SJCRH30 (cell line): Measurements from ENCODE around the gene TNIP1. TPM values are rescaled to one million over a fixed set of nuclear protein-coding genes. Genes with fewer than 3 reads are reported as not detected.
A peak's percentile ranks its signal among the peaks of the same experiment; 100 is the strongest.

Source experiments
- DNase-seq, 2 experiments: peaks; one replicate each; pipeline ENCODE4 v3.0.0-alpha.2; 2015 to 2020
- H3K27ac ChIP-seq: fragments of 250-450 bp; sonication (Bioruptor Pico); 2 replicates; pipeline ENCODE4 v1.5.1; 2020; ENCODE audit warnings: mild to moderate bottlenecking, moderate library complexity
- H3K27me3 ChIP-seq: fragments of 250-450 bp; sonication (Bioruptor Pico); 2 replicates; pipeline ENCODE4 v1.5.1; 2020; ENCODE audit warnings: mild to moderate bottlenecking, moderate library complexity
- H3K36me3 ChIP-seq: fragments of 250-450 bp; sonication (Bioruptor Pico); 2 replicates; pipeline ENCODE4 v1.5.1; 2020; ENCODE audit warnings: mild to moderate bottlenecking, moderate library complexity
- H3K4me1 ChIP-seq: fragments of 250-450 bp; sonication (Bioruptor Pico); 2 replicates; pipeline ENCODE4 v1.5.1; 2020; ENCODE audit warnings: mild to moderate bottlenecking, moderate library complexity
- H3K4me3 ChIP-seq: fragments of 250-450 bp; sonication (Bioruptor Pico); 2 replicates; pipeline ENCODE4 v1.5.1; 2020; ENCODE audit warnings: mild to moderate bottlenecking, moderate library complexity
- H3K9me3 ChIP-seq: fragments of 250-450 bp; sonication (Bioruptor Pico); replicated peaks from 2 replicates; pipeline ENCODE4 v1.5.1; 2020; ENCODE audit warnings: mild to moderate bottlenecking, moderate library complexity
- total RNA-seq: library from RNA; depleted of rRNA; stranded (reverse); fragments of >200 nt; shearing (Covaris generic); gene quantifications from 2 replicates; pipeline ENCODE4 v1.2.3, GENCODE V29; 2014

TNIP1 gene
- total RNA-seq, 1 experiment from 2014 or later: 56.3 TPM

DNA sequence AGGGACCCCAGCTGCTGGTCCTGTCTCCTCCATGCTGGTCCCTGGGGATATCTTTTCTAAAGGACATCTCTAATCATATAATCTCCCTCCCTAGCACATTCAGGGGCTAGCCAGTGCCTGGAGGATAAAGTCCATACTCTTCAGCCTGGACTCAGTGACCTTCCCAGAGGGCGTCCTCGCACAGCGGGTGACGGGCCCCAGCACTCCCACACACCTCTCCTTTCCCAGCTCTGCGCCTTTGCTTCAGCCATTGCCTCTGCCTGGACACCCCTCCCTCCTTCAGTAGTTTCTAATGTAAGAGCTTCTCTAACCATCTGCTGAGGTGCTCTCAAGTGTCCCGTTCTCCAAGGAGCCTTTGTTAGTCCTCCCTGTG, 15.2 kb upstream of the TNIP1 start:
- Histone ChIP-seq H3K27me3 (no peaks in the 10 kb centered on the region), H3K4me1 (peaks cover 49% of the 10 kb centered on the region), H3K4me3 (no peak overlapping the region), H3K36me3 (peaks cover 11% of the 10 kb centered on the region), H3K27ac (peak overlapping the region; percentile 21; the same call in 1 of the 2 replicates), H3K9me3 (no peaks in the 10 kb centered on the region)
- DNase-seq: no peak

DNA sequence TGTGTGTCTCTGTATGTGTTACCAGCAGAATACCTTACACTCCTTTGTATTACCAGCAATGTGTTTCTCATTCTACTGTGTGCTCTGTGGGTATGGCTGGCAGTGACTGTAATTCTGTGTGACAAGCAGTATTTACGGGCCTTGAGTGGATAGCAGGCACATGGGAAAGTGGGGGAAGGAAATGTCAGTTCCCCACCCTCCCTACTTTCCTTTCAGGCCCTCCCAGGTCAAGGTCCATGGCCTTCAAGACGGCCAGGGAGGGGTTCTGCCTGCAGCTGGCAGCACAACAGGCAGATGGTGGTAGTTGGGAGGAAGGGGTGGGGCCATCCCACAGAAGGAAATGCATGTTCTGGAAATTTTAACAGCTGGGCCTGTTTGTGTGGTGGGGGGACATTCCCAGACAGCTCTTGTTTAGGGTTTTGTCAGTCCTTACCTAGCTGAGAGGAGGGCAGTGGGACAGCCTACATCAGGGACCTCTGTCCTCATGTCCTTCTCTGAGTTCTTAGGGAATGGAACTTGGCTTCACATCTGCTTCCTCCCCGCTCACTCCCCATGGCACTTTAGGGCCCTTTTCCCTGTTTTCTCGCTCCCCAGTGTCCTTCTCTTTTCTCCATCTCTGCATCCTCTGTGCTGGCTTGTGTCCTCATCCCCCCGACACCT, 14.6 kb upstream of the TNIP1 start:
- Histone ChIP-seq H3K9me3 (no peaks in the 10 kb centered on the region), H3K27ac (peak overlapping the region; percentile 21; the same call in 1 of the 2 replicates), H3K4me3 (no peak overlapping the region), H3K4me1 (peaks cover 49% of the 10 kb centered on the region), H3K27me3 (no peaks in the 10 kb centered on the region), H3K36me3 (peaks cover 9% of the 10 kb centered on the region)
- DNase-seq: peak; percentile 68 to 74

DNA sequence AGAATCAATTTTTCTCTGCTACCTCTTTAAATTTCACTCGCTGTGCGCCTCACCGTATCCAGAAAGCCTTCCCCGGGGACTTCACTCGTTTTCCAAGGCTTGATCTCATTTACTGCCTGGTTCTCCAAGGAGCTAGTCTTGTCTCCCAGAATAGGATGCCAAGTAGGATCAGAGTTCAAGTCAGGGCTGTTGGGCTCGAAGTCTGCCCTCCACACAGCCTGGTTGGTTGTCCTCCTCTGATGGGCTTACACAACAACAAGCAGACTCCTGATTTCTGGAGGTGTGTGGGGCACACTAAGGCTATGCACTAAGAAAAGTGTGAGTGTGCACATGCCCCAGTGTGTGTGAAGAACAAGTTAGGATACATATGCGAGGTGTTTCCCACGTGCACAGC, 14.0 kb upstream of the TNIP1 start:
- Histone ChIP-seq H3K27me3 (no peaks in the 10 kb centered on the region), H3K4me3 (no peak overlapping the region), H3K36me3 (peaks cover 4% of the 10 kb centered on the region; the same call in 1 of the 2 replicates), H3K9me3 (no peaks in the 10 kb centered on the region), H3K4me1 (peaks cover 49% of the 10 kb centered on the region), H3K27ac (no peak overlapping the region; the same call in 1 of the 2 replicates)
- DNase-seq: no peak

DNA sequence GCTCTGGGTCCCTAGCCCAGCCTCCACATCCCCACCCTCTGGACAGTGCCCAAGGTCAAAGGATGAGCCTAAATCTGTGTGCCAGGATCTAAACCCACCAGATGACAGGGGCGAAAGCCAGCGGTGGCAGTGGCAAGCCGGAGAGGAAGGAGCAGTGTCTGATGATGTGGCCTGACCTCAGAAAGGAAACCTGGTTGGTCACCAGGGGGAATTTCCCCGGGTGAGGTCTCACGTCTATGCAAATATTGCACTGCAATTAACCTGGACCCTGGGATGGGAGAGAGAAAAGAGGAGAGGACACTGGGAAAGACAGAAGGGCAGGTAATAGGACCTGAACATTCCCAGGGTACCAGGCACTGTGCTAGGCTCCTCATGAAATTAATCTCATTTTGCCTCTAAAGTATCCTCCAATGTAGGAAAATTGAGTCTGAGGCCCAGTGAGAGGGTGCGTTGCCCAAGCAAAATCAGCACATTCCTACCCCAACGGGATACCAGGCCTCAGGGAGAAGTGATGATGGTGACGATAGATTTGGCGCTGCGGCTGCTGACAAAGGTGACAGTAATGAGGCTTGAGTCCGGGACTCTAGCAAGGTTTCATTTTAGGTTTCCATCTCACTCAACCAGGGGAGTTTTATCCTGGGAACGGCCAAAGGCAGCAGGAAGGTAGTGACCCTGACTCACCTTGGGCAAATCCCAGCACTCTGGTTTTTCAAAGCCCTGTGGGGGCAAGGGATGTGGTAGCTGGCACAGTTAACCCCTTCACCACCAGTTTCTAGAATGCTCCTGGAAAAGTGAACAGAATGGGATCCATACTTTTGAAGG, 13.4 kb upstream of the TNIP1 start:
- H3K27me3 ChIP-seq: no peaks in the 10 kb centered on the region
- no peaks in the 10 kb centered on the region for H3K9me3 ChIP-seq
- no peaks in the 10 kb centered on the region for H3K36me3 ChIP-seq
- no peak for DNase-seq
- H3K27ac ChIP-seq: peak overlapping the region; percentile 44
- H3K4me1 ChIP-seq: peaks cover 49% of the 10 kb centered on the region
- H3K4me3 ChIP-seq: no peak overlapping the region

DNA sequence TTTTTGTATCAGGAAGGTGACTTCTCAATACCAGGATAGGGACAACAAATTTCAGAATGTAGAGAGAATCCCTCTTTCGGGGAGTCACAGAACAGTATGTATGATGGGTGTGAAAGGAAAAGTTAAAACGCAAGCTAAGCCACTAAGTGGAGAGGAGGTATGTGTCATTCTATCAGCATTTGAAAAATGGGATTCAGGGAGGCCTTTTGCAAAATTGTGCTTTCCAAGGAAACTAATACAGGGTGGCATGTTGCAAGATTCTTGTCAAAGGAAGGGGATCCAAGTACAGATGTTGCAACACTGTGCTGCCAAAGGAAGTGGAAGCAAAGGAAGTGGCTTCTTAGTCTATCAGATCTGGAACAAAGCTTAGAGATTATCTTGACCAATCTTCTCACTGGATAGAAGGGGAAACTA, 12.6 kb upstream of the TNIP1 start:
- H3K27ac ChIP-seq: peak overlapping the region; percentile 44
- DNase-seq: peak in 1 of 2 experiments; percentile 41

DNA sequence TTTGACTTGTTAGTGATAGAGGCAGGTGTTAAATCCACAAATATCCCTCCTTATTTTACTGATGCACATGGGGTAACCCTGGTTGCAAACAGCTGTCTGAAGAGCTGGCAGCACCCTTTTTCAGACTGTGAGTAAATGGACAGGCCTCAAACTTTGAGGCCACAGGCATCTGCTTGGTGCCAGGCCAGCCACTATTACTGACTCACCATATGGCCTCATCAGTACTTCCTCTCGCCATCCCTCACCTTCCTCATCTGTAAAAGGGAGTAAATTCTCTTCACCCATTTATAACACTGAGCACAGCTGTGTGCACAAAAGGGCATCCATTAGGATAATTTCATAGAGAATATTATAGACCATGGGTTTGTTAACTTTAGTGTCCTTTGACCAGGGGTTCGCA, 11.9 kb upstream of the TNIP1 start:
- H3K27ac ChIP-seq: peak overlapping the region; percentile 44
- DNase-seq: peak; percentile 78 to 83

More for the DNA sequence above, 12.6 kb upstream of the TNIP1 start:
- H3K27me3 ChIP-seq: no peaks in the 10 kb centered on the region
- H3K4me1 ChIP-seq: peaks cover 49% of the 10 kb centered on the region
- no peaks in the 10 kb centered on the region for H3K36me3 ChIP-seq
- no peak overlapping the region for H3K4me3 ChIP-seq
- no peaks in the 10 kb centered on the region for H3K9me3 ChIP-seq

DNA sequence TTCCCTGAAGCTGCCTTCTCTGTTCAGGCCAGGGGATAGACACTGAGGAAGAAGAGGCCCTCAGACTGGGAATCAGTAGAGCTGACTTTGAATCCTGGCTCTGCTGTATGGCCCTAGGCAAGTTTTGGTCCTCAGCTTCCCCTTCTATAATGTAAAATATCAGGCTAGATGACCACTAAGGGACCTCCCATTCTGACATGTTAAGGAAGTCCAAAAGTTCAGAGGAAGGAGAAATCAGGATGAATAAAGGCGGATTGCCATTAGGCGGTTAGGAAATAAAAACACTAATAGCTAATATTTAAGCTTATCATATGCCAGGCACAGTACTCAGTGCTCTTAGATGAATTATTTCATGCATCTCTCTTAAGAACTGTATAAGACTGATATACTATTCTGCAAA, 8.9 kb upstream of the TNIP1 start:
- no peak for DNase-seq
- Histone ChIP-seq H3K9me3 (no peaks in the 10 kb centered on the region), H3K4me1 (peaks cover 47% of the 10 kb centered on the region)

More for the DNA sequence above, 11.9 kb upstream of the TNIP1 start:
- Histone ChIP-seq H3K9me3 (no peaks in the 10 kb centered on the region), H3K4me3 (no peak overlapping the region), H3K36me3 (no peaks in the 10 kb centered on the region), H3K27me3 (no peaks in the 10 kb centered on the region), H3K4me1 (peaks cover 50% of the 10 kb centered on the region)

DNA sequence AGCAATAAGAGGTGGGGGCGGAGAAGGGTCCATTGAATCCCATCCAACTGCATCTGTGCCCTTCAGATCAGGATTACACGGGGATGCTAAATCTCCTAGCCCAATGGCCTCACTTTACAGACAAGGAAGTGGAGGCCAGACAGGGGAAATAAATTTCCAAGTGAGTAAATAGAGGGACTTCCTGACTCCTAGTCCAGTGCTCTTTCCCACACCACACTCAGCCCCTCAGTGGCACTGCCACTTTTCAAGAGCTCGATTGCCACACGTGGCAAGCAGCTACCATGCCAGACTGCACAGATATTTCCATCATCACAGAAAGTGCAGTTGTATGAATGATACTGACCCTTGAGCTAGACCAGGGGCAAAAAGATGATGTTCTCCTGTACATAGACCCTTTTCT, 8.2 kb upstream of the TNIP1 start:
- no peaks in the 10 kb centered on the region for H3K9me3 ChIP-seq
- no peaks in the 10 kb centered on the region for H3K36me3 ChIP-seq
- H3K4me1 ChIP-seq: peaks cover 40% of the 10 kb centered on the region
- DNase-seq: no peak
- no peak overlapping the region for H3K27ac ChIP-seq
- H3K4me3 ChIP-seq: no peak overlapping the region
- H3K27me3 ChIP-seq: no peaks in the 10 kb centered on the region

More for the DNA sequence above, 8.9 kb upstream of the TNIP1 start:
- Histone ChIP-seq H3K36me3 (no peaks in the 10 kb centered on the region), H3K27ac (no peak overlapping the region), H3K27me3 (no peaks in the 10 kb centered on the region), H3K4me3 (no peak overlapping the region)

DNA sequence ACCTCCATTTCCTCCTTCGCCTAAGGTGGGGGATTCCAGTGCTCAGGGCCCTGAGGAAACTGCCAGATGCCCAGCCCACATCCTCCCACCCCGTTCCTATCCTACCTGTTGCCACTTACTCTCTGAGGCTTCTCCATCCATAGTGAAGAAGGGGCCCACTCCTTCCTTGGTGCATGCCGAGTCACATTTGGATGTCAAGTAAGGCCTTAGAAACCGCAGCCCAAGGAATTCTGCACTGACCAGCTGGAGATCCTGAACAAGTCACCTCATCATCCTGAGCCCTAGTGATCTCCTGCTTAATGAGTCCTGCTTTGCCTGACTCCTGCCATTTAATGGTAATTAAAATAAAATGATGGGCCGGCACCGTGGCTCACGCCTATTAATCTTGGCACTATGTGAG, 6.7 kb upstream of the TNIP1 start:
- Histone ChIP-seq H3K4me3 (no peak overlapping the region), H3K4me1 (peaks cover 41% of the 10 kb centered on the region), H3K27ac (peak overlapping the region; percentile 34), H3K27me3 (no peaks in the 10 kb centered on the region), H3K9me3 (no peaks in the 10 kb centered on the region), H3K36me3 (no peaks in the 10 kb centered on the region)
- no peak for DNase-seq

DNA sequence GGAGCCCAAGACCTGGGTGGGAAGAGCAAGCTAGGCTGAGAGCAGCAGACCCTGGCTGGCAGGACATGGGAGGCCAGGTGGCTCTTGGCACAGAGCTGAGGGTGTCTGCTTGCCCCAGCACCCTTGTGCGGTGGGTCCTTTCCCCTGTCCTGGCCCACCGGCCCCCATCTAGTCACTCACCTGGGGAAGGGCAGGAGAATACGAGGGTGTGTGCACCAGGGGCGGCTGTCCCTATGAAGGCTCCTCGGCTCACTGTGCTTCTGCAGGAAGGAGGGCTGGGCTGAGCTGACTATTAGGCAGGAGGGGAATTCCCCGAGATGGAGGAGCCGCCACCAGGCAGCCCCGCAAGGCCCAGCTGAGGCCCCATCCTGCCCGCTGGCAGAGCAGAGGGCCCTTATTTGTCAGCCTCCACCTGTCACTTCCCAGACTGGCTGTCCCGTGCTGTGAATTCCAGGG, 6.1 kb upstream of the TNIP1 start:
- H3K27ac ChIP-seq: peak overlapping the region; percentile 34
- no peaks in the 10 kb centered on the region for H3K27me3 ChIP-seq
- no peaks in the 10 kb centered on the region for H3K9me3 ChIP-seq
- peaks cover 44% of the 10 kb centered on the region for H3K4me1 ChIP-seq
- peak overlapping the region; percentile 42 for H3K4me3 ChIP-seq
- peak; percentile 68 to 70 for DNase-seq
- no peaks in the 10 kb centered on the region for H3K36me3 ChIP-seq

DNA sequence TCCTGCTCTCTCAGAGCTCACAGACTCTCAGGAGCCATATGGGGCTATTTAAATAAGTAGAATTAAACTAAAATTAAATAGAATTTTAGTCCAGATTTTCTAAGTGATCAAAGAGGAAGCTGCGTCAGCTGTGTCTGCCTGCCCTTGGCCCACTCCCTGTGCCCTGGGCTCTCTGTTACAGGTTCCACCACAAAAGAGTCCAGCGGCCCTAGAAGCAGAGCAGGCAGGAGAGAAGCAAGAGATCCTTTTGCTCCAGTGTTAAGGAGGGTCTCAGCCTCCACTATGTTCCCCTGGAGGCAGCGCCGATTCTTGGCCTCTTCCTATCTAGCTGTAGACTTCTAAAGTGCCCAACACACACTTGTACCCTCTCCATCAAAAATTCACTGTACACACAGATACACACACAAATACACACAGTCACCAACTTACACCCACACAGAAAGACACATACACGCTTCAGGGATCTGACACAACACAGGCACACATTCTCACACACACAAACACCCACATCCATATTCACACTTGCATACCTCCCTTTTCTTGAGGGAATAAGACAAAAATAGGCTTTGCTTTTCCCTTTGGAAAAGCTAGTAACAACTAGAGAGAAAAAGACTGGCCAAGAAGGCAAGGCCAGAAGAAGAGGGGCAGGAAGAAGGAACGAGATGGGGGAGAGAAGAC, 5.5 kb upstream of the TNIP1 start:
- no peak for DNase-seq
- H3K9me3 ChIP-seq: no peaks in the 10 kb centered on the region
- H3K4me3 ChIP-seq: peak overlapping the region; percentile 42
- peaks cover 45% of the 10 kb centered on the region for H3K4me1 ChIP-seq
- H3K27me3 ChIP-seq: no peaks in the 10 kb centered on the region
- no peaks in the 10 kb centered on the region for H3K36me3 ChIP-seq
- peak overlapping the region; percentile 34 for H3K27ac ChIP-seq

DNA sequence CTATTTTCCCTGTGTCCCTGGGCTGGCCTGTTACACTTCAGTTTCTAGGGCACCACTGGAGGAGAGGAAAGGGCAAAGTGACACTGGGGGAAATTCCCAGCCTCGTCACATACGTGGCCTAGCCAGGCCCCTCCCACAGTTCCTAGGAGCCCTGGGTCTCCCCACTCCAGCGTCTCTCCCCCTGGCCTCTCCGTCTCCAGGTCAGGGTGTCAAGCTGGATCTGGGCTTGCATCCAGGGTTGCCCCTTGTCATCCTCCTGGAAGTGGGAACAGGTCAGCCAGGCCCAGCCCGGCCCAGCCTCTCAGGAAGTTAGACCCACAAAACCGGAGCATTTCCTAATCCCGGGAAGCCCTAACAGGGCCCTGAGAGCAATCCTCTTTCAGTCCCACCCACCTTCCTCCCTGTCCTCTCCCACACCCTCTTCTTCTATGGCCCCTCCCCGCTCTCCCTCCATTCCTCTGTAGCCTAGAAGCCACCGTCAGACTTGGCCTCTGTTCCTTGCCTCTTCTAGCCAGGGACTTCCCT, 4.7 kb upstream of the TNIP1 start:
- H3K4me3 ChIP-seq: peak overlapping the region; percentile 42
- peak in 1 of 2 experiments; percentile 33 for DNase-seq
- peaks cover 45% of the 10 kb centered on the region for H3K4me1 ChIP-seq
- H3K27ac ChIP-seq: no peak overlapping the region
- H3K36me3 ChIP-seq: no peaks in the 10 kb centered on the region
- no peaks in the 10 kb centered on the region for H3K27me3 ChIP-seq
- H3K9me3 ChIP-seq: no peaks in the 10 kb centered on the region

DNA sequence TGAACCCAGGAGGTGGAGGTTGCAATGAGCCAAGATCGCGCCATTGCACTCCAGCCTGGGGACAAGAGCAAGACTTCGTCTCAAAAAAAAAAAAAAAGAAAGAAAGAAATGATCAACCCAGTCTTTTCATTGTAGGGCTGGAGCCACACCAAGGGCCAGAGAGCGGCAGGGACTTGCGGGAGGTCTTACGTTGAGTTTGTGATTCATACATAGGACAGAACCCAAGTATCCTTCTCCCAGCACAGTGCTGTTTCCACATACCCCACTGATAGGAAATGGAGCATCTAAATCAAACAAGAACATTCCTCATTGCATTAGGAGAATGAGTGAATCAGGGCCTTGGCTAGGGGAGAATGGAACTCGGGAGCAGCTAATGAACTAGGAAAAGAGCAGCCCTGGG, 3.5 kb upstream of the TNIP1 start:
- Histone ChIP-seq H3K9me3 (no peaks in the 10 kb centered on the region), H3K4me1 (peaks cover 48% of the 10 kb centered on the region), H3K4me3 (no peak overlapping the region), H3K27me3 (no peaks in the 10 kb centered on the region), H3K36me3 (no peaks in the 10 kb centered on the region), H3K27ac (no peak overlapping the region)
- no peak for DNase-seq

DNA sequence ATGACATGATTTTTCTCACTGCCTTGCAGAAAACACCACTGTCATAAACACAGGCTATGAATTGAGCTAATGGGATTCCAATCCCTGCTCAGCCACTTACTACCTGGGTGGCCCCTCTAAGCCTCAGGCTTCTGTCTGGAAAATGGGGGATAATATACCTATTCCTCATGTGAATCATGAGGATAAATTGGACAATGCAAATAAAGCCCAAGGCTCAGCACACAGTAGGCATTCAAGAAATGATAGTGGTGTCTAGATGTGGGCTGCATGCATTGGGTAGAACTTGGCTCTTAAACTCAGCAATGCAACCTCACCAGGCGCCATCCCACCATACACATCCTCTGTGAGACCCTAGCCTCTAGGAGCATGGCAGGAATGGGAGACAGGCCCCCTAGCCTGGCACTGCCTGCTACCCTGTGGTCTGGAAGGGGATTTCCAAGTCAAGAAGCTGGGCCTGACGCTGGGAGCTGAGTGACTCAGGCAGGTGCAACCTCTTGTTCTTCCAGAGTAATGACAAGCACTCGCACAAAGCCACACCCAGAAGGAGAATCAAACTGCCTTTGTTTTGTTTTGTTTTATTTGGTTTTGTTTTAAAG, 2.3 kb upstream of the TNIP1 start:
- Histone ChIP-seq H3K4me1 (peaks cover 48% of the 10 kb centered on the region), H3K27me3 (no peaks in the 10 kb centered on the region), H3K36me3 (no peaks in the 10 kb centered on the region), H3K9me3 (no peaks in the 10 kb centered on the region), H3K27ac (peak overlapping the region; percentile 84), H3K4me3 (peak overlapping the region; percentile 5)
- peak; percentile 93 to 96 for DNase-seq
